Hepatic stellate cell (primary cell): Measurements from ENCODE around the gene LIMK1.

Experiments
- DNase-seq: peaks from one replicate; pipeline ENCODE4 v3.0.0; 2011; ENCODE audit warnings: low spot score

Gene LIMK1

GRCh38 chr7:74056096-74056915 lies 27.3 kb upstream of the LIMK1 start:
- DNase-seq = no peak

- DNase-seq = no peak
These were observed 26.2 kb upstream of the LIMK1 start for GRCh38 chr7:74057216-74057925.

DNA sequence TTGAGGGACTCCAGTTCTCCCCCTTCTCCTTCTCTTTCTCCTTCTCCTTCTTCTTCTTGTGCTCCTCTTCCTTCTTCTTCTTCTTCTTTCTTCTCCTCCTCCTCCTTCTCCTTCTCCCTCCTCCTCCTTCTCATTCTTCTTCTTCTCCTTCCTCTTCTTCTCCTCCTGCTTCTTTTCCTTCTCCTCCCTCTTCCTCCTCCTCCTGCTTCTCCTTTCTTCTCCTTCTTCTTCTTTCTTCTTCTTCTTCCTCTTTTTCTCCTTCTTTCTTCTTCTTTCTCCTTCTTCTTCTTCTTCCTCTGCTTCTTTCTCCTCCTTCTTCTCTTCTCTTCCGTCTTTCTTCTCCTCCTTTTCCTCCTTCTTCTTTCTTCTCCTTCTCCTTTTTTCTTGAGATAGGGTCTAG lies 25.6 kb upstream of the LIMK1 start:
- DNase-seq = no peak

DNA sequence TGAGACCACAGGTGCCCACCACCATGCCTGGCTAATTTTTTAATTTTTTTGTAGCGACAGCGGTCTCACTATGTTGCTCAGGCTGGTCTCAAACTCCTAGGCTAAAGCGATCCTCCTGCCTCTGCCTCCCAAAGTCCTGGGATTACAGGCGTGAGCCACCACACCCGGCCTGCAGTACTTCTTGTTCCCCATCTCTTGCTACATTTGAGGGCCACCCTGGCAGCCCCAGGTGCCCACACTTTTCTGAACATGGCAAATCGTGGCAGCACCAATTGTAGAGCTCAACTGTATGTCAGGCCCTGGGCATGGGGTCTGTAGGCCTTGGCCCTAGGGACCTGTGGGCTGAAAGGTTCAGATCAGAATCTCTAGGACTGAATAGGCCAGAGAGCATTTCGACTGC lies 25.1 kb upstream of the LIMK1 start:
- DNase-seq = no peak

GRCh38 chr7:74059037-74059436 lies 24.6 kb upstream of the LIMK1 start:
- DNase-seq = no peak

DNA sequence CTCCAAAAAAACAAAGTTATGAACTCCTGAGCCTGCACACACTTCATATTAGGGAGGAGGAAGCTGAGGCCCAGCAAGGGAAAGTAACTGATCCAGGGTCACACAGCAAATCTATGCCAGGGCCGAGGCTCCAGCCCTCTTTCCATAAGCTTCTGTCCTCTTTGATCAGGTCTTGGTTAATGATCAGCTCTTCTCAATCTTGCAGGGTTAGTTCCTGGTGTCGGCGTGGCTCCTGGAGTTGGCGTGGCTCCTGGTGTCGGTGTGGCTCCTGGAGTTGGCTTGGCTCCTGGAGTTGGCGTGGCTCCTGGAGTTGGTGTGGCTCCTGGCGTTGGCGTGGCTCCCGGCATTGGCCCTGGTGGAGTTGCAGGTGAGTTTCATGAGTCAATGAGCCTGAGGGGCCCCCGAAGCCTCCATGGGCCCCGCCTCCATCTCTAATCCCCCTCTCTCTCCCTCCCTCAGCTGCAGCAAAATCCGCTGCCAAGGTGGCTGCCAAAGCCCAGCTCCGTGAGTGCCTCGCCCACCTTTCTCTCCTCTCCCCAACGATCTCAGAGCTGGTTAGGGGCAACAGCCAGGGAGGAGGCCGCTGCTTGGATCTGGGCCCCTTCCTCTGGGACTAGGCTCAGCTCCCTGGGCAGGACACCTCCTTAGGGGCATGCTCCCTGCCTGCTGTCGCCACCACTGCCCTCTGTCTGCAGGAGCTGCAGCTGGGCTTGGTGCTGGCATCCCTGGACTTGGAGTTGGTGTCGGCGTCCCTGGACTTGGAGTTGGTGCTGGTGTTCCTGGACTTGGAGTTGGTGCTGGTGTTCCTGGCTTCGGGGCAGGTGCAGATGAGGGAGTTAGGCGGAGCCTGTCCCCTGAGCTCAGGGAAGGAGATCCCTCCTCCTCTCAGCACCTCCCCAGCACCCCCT lies 23.7 kb upstream of the LIMK1 start:
- DNase-seq = no peak

GRCh38 chr7:74061840-74062539 lies 21.6 kb upstream of the LIMK1 start:
- DNase-seq = peak; percentile 93

DNA sequence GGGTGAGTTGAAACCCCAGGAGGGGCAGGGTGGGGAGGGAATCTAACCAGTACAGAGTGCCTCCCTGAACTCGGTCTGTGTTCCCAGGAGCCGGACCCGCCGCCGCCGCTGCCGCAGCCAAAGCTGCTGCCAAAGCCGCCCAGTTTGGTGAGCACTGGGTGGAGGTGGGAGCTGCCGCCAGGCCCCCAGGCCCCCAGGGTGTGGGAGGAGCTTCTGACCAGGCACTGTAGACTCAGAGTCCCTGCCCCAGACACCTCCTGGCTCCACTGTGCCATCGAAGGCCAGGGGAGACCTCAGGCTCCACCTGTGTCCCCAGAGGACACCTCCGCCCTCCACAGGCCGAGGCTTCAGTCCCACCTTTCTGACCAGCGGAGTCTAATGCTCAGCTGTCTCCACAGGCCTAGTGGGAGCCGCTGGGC lies 20.4 kb upstream of the LIMK1 start:
- DNase-seq = no peak

DNA sequence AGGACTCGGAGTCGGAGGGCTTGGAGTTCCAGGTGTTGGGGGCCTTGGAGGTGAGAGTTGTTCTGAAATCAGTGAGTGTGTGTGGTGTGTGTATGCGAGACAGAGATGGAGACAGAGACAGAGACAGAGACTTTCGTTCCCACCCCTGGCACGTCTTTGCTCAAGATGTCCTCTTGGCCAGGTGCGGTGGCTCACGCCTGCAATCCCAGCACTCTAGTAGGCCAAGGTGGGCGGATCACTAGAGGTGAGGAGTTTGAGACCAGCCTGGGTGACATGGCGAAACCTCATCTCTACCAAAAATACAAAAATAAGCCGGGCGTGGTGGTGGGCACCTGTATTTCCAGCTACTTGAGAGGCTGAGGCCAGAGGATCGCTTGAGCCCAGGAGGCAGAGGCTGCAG lies 20.0 kb upstream of the LIMK1 start:
- DNase-seq = no peak

DNA sequence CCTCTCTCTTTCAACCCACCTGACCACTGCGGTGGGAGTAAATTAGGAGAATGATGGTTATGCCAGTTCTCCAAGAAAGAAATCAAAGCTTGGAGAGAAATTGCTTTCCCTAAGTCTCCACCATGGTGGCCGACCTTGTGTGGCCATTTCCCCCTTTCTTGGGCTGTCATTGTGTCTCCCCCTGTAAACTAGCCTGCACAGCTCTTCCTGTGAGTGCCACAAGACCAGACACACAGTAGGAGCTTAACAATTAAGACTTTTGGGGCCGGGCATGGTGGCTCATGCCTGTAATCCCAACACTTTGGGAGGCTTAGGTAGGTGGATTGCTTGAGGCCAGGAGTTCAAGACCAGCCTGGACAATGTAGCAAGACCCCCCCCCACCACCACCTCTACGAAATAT lies 18.9 kb upstream of the LIMK1 start:
- DNase-seq = no peak

- no peak for DNase-seq
These were observed 17.0 kb upstream of the LIMK1 start for GRCh38 chr7:74066626-74067025.

GRCh38 chr7:74068378-74069085 lies 15.1 kb upstream of the LIMK1 start:
- DNase-seq = no peak

GRCh38 chr7:74069086-74069541 lies 14.5 kb upstream of the LIMK1 start:
- no peak for DNase-seq

DNA sequence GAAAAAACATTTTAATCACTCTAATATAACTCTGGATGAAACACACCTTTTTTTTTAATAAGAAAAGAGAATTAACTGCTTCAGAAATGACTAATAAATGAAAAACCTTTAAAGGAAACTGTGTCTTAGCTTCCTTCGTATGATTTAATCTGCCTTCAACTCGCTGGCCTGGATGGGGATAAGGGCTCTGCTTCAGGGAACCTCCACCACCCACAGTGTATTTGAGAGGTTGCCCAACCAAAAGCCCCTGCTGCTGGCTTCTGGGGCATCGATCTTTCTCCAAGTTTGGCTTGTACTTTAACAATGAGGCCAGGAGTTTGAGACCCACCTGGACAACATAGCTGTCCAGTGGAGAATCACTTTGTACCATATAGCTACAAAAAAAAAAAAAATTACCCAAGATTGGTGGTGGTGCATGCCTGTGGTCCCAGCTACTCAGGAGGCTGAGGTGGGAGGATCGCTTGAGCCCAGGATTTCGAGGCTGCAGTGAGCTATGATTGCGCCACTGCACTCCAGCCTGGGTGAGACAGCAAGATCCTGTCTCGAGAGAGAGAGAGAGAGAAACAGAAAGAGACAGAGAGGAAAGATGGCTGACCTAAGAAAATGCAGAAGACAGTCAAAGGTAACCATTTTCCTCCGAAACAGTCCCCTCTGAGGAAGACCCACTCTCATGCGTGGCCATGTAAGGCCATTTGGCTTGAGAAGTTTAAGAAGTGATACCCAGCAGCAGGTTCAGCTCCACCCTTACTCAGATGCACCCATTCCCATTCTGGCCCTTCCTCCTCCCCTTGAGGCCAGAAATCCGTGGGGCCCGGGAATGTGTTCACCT lies 13.6 kb upstream of the LIMK1 start:
- no peak for DNase-seq

GRCh38 chr7:74070619-74070921 lies 13.0 kb upstream of the LIMK1 start:
- DNase-seq = no peak

GRCh38 chr7:74071121-74071520 lies 12.5 kb upstream of the LIMK1 start:
- no peak for DNase-seq

DNA sequence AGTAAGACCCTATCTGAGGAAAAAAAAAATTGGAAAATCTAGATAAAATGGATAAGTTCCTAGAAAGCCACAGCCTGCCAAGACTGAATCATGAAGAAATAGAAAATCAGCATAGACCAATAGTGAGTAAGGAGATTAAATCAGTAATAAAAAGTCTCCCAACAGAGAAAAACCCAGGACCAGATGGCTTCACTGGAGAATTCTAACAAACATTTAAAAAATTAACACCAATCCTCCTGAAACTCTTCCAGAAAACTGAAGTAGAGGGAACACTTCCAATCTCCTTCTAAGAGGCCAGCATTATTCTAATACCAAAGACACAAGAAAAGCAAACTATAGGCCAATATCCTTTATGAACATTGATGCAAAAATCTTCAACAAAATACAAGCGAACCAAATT lies 8.8 kb upstream of the LIMK1 start:
- DNase-seq = no peak

DNA sequence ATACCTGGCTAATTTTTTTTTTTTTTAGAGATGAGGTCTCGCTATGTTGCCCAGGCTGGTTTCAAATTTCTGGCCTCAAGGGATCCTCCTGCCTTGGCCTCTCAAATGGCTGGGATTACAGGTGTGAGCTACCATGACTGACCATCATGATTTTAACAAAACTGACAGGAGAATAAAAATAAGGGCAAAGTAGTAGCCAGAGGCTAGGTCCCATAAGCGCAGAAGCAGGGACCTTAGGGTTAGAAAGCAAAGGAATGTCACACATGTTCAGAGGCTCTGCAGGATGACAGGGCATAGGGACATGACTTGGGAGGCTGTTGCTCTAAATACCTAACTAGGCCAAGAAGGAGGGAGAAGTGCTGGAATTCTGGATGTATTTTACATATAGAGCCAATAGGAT lies 5.1 kb upstream of the LIMK1 start:
- no peak for DNase-seq

GRCh38 chr7:74082770-74083116 lies 861 bp upstream of the LIMK1 start:
- DNase-seq = no peak

DNA sequence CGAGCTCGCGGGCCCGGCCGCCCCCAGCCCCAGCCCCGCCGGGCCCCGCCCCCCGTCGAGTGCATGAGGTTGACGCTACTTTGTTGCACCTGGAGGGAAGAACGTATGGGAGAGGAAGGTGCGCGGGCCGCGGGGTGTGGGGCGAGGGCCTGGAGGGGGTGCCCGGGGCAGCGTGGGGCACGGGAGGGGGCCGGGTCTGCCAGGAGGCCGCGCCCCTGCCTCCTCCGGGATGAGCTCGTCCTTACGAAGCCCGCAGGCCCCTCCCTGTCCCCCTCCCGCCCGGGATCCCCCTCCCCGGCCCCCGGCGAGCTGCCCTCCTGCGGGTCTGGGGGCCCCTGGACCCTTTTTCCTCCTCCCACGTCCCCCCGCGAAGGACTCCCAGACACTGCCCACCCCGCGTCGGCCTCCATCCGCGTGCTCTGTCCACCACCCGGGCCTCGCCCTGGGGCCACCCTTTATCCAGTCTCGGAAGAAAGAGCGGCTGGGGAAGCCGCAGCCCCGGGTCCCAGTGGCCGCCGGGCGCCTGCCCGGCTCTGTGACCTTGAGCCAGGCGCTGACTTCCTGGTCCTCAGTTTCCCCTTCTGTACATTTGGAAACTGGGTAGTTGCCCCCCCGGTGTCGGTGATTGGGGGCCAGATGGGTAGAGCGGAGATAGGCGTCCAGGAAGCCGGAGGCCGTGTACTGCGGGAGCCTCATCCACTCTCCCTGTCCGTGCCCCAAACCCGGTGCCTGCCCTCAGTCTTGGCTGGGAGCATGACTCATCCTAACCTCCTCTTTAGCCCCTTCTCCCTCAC lies 521 bp downstream of the LIMK1 start:
- DNase-seq = no peak
